ENCODE data around the gene IL27RA.
A peak's percentile ranks its signal among the peaks of the same experiment; 100 is the strongest.

Gene IL27RA

GRCh38 chr19:14059652-14060155 is 28.1 kb downstream of the IL27RA start:
- no peak for DNase-seq (ENCODE audit: low read depth)

- DNase-seq (ENCODE audit: low read depth): no peak
Observed at GRCh38 chr19:14061081-14061749, 29.7 kb downstream of the IL27RA start.

- no peak for DNase-seq (ENCODE audit: low read depth)
Observed at GRCh38 chr19:14061751-14062557, 30.4 kb downstream of the IL27RA start, which contains the start of gene PALM3. PALM3 (minus strand) TSS chr19:14062076; CDS start chr19:14061980, 96 bp downstream.

- no peak for DNase-seq (ENCODE audit: low read depth)
Observed at GRCh38 chr19:14062558-14062855, 30.9 kb downstream of the IL27RA start.

- DNase-seq (ENCODE audit: low read depth): no peak
Observed at GRCh38 chr19:14063105-14063504, 31.5 kb downstream of the IL27RA start.

GRCh38 chr19:14066134-14066533 is 34.6 kb downstream of the IL27RA start:
- DNase-seq (ENCODE audit: low read depth): no peak

- no peak for DNase-seq (ENCODE audit: low read depth)
Observed at GRCh38 chr19:14070268-14071050, 38.9 kb downstream of the IL27RA start.

GRCh38 chr19:14072535-14073260 is 41.1 kb downstream of the IL27RA start, which contains the start of gene MISP3:
MISP3 (plus strand) TSS chr19:14072786; CDS start chr19:14073310, 524 bp downstream.
- no peak for DNase-seq (ENCODE audit: low read depth)

GRCh38 chr19:14073261-14073924 is 41.8 kb downstream of the IL27RA start:
- DNase-seq (ENCODE audit: low read depth): peak; percentile 58

- peak; percentile 35 for DNase-seq (ENCODE audit: low read depth)
Observed at GRCh38 chr19:14073925-14074838, 42.6 kb downstream of the IL27RA start.

- no peak for DNase-seq (ENCODE audit: low read depth)
Observed at GRCh38 chr19:14078411-14078810, 46.8 kb downstream of the IL27RA start.

GRCh38 chr19:14080887-14081796 is 49.6 kb downstream of the IL27RA start:
- DNase-seq (ENCODE audit: low read depth): peak; percentile 100

- DNase-seq (ENCODE audit: low read depth): no peak
Observed at GRCh38 chr19:14081797-14082674, 50.5 kb downstream of the IL27RA start.

GRCh38 chr19:14082675-14082960 is 51.1 kb downstream of the IL27RA start:
- no peak for DNase-seq (ENCODE audit: low read depth)

GRCh38 chr19:14085309-14085995 is 53.9 kb downstream of the IL27RA start, which contains the start of gene C19orf67:
C19orf67 (minus strand) TSS chr19:14085783; CDS start chr19:14085627, 156 bp downstream.
- no peak for DNase-seq (ENCODE audit: low read depth)

- DNase-seq (ENCODE audit: low read depth): no peak
Observed at GRCh38 chr19:14086098-14086497, 54.5 kb downstream of the IL27RA start.

- DNase-seq (ENCODE audit: low read depth): no peak
Observed at GRCh38 chr19:14088634-14089411, 57.3 kb downstream of the IL27RA start.

Measured in HS-5 (cell line).